Keratinocyte (primary cell): Measurements from ENCODE around the gene ACTN1.

Experiments
- EZH2 ChIP-seq: IDR thresholded peaks from one replicate; pipeline ENCODE4 v1.6.1; 2012; ENCODE audit warnings: inconsistent platforms, mild to moderate bottlenecking, low read length, moderate library complexity
- TF ChIP-seq, protein P1 (sequence below), 3 experiments: IDR thresholded peaks in 1 of 3; conservative IDR thresholded peaks in 1 of 3; optimal IDR thresholded peaks in 1 of 3; 2 replicates in 2 of 3; 3 replicates in 1 of 3; pipeline versions ENCODE3 to v1.5.1; 2011; ENCODE audit warnings: low read length in 3 of 3, mild to moderate bottlenecking in 3 of 3, moderate library complexity in 2 of 3, control low read depth in 1 of 3, inconsistent platforms in 1 of 3; ENCODE audit not compliant: insufficient read depth in 2 of 3; ENCODE audit errors: extremely low read depth in 1 of 3

DNA sequence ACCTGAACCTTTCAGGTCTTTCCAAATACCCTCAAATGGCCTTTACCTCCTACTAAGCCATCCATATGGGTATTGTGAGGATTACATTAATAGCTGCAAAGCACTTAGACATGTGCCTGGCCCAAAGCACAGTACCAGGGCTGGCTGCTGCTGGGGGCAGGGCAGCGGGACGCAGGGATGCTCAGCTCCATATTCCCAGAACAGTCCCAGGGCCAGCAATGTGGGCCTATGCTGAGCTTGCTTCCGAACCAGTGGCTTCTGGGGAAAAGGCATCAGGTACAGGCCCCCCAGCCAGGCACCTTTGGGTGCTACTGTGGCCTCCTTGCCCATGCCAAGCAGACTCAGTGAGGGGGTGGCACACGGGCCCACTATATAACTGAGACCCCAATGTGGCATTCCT is 10.4 kb downstream of the ACTN1 start:
- TF ChIP-seq EZH2: no peak
- TF ChIP-seq, protein P1, sequence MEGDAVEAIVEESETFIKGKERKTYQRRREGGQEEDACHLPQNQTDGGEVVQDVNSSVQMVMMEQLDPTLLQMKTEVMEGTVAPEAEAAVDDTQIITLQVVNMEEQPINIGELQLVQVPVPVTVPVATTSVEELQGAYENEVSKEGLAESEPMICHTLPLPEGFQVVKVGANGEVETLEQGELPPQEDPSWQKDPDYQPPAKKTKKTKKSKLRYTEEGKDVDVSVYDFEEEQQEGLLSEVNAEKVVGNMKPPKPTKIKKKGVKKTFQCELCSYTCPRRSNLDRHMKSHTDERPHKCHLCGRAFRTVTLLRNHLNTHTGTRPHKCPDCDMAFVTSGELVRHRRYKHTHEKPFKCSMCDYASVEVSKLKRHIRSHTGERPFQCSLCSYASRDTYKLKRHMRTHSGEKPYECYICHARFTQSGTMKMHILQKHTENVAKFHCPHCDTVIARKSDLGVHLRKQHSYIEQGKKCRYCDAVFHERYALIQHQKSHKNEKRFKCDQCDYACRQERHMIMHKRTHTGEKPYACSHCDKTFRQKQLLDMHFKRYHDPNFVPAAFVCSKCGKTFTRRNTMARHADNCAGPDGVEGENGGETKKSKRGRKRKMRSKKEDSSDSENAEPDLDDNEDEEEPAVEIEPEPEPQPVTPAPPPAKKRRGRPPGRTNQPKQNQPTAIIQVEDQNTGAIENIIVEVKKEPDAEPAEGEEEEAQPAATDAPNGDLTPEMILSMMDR (optimal IDR thresholded peaks at IDR 0.05 in 1 of 3, IDR thresholded peaks at IDR 0.05 in 1 of 3, conservative IDR thresholded peaks at IDR 0.05 in 1 of 3; ENCODE audit: extremely low read depth in 1 of 3, insufficient read depth in 2 of 3, low read length in 3 of 3): no peak
